IMR-90 (cell line): ENCODE results near the gene AAGAB. TPM values are rescaled to one million over a fixed set of nuclear protein-coding genes. Genes with fewer than 3 reads are reported as not detected.

Source experiments
- ATAC-seq: fragments of 200-7000 bp; cut with Tn5 transposase; 2 replicates; pipeline ENCODE4 v1.9.1; 2020; ENCODE audit warnings: low read depth, mild to moderate bottlenecking, moderate library complexity
- BruUV-seq: library from RNA; stranded (reverse); fragments of 400-500 nt; replicated peaks from 2 replicates; lab custom pipeline; 2021; lab: Mats Ljungman, UMichigan
- CTCF ChIA-PET: fragments of 300-600 bp; formaldehyde crosslinking; extraction: SDS; loops from one replicate; lab custom pipeline; 2021; ENCODE audit warnings: antibody characterized with exemption; lab: Yijun Ruan, JAX
- POLR2A ChIA-PET: fragments of 300-600 bp; sonication (Branson Sonifier 250); formaldehyde crosslinking; loops from one replicate; lab custom pipeline; 2022; ENCODE audit warnings: antibody characterized with exemption; ENCODE audit not compliant: unreplicated experiment; lab: Charles Lee
- DNase-seq: peaks from one replicate; pipeline ENCODE4 v3.0.0; 2013
- H2AFZ ChIP-seq: replicated peaks from 2 replicates; pipeline ENCODE3; 2013; ENCODE audit warnings: low read length, mild to moderate bottlenecking; ENCODE audit not compliant: poor library complexity
- H2AK5ac ChIP-seq: 2 replicates; pipeline ENCODE4 v1.6.1; 2013; ENCODE audit warnings: low read depth, low read length, inconsistent platforms
- H2AK9ac ChIP-seq: replicated peaks from 2 replicates; pipeline ENCODE3; 2013; ENCODE audit warnings: mild to moderate bottlenecking, low read depth, low read length, moderate library complexity; ENCODE audit not compliant: poor library complexity
- H2BK120ac ChIP-seq: 2 replicates; pipeline ENCODE4 v1.6.1; 2013; ENCODE audit warnings: low read depth, low read length, inconsistent platforms
- H2BK15ac ChIP-seq: 3 replicates; pipeline ENCODE4 v1.6.1; 2013; ENCODE audit warnings: low read depth, low read length, inconsistent platforms
- H2BK20ac ChIP-seq: 2 replicates; pipeline ENCODE4 v1.6.1; 2013; ENCODE audit warnings: low read depth, mild to moderate bottlenecking, inconsistent platforms, low read length, moderate library complexity
- H2BK5ac ChIP-seq: 2 replicates; pipeline ENCODE4 v1.6.1; 2013; ENCODE audit warnings: mild to moderate bottlenecking, low read depth, low read length, inconsistent platforms; ENCODE audit not compliant: poor library complexity, severe bottlenecking
- H3K14ac ChIP-seq: replicated peaks from 2 replicates; pipeline ENCODE4 v1.6.1; 2013; ENCODE audit warnings: low read depth, low read length, inconsistent platforms
- H3K18ac ChIP-seq: 2 replicates; pipeline ENCODE4 v1.6.1; 2013; ENCODE audit warnings: low read depth, low read length, control low read depth
- H3K23ac ChIP-seq: 2 replicates; pipeline ENCODE4 v1.6.1; 2013; ENCODE audit warnings: low read depth, low read length, inconsistent platforms
- H3K27ac ChIP-seq: 2 replicates; pipeline ENCODE4 v1.5.1; 2013; ENCODE audit warnings: mild to moderate bottlenecking, control low read depth, low read length; ENCODE audit not compliant: insufficient read depth
- H3K27me3 ChIP-seq: 2 replicates; pipeline ENCODE4 v1.6.1; 2013; ENCODE audit warnings: low read length; ENCODE audit not compliant: control insufficient read depth, insufficient read depth
- H3K36me3 ChIP-seq: 2 replicates; pipeline ENCODE4 v1.6.1; 2013; ENCODE audit warnings: low read length, mixed read lengths; ENCODE audit not compliant: control insufficient read depth, insufficient read depth
- H3K4ac ChIP-seq: 2 replicates; pipeline ENCODE4 v1.6.1; 2013; ENCODE audit warnings: low read depth, low read length, inconsistent platforms
- H3K4me1 ChIP-seq: 2 replicates; pipeline ENCODE4 v1.6.1; 2013; ENCODE audit warnings: low read length, mixed read lengths; ENCODE audit not compliant: control insufficient read depth, insufficient read depth
- H3K4me2 ChIP-seq: 2 replicates; pipeline ENCODE4 v1.6.1; 2013; ENCODE audit warnings: low read depth, mild to moderate bottlenecking, control low read depth, low read length, moderate library complexity
- H3K4me3 ChIP-seq: 2 replicates; pipeline ENCODE4 v1.5.1; 2013; ENCODE audit warnings: low read depth, mild to moderate bottlenecking, control low read depth, low read length, moderate library complexity; ENCODE audit not compliant: insufficient read depth
- H3K56ac ChIP-seq: 2 replicates; pipeline ENCODE4 v1.6.1; 2013; ENCODE audit warnings: low read length, inconsistent platforms; ENCODE audit not compliant: insufficient read depth; ENCODE audit errors: extremely low read depth
- H3K79me1 ChIP-seq, 2 experiments: 2 replicates each; pipeline ENCODE4 v1.6.1; 2013; ENCODE audit warnings: low read length in 2 of 2, inconsistent platforms in 1 of 2, low read depth in 1 of 2
- H3K9ac ChIP-seq: 2 replicates; pipeline ENCODE4 v1.6.1; 2013; ENCODE audit warnings: low read depth, low read length, control low read depth
- H3K9me1 ChIP-seq: 2 replicates; pipeline ENCODE4 v1.6.1; 2013; ENCODE audit warnings: low read length, inconsistent platforms; ENCODE audit not compliant: insufficient read depth
- H3K9me3 ChIP-seq: 2 replicates; pipeline ENCODE4 v1.6.1; 2013; ENCODE audit warnings: low read length; ENCODE audit not compliant: control insufficient read depth, insufficient read depth
- H4K20me1 ChIP-seq: 2 replicates; pipeline ENCODE4 v1.6.1; 2013; ENCODE audit warnings: low read length, inconsistent platforms; ENCODE audit not compliant: insufficient read depth
- H4K5ac ChIP-seq: 2 replicates; pipeline ENCODE4 v1.6.1; 2013; ENCODE audit warnings: mild to moderate bottlenecking, low read depth, low read length, control low read depth
- H4K8ac ChIP-seq, 2 experiments: 2 replicates each; pipeline ENCODE4 v1.6.1; 2013; ENCODE audit warnings: low read depth in 2 of 2, low read length in 2 of 2, control low read depth in 1 of 2, inconsistent platforms in 1 of 2
- H4K91ac ChIP-seq: 2 replicates; pipeline ENCODE4 v1.6.1; 2013; ENCODE audit warnings: low read depth, low read length, inconsistent platforms; ENCODE audit not compliant: insufficient read depth
- CHD1 ChIP-seq: IDR thresholded peaks from 2 replicates; pipeline ENCODE4 v1.6.1; 2012; ENCODE audit warnings: low read depth, low read length, improper control_type of control experiment
- FOS ChIP-seq: fragments of 150-350 bp; IDR thresholded peaks from 2 replicates; pipeline ENCODE4 v1.6.1; 2016; ENCODE audit warnings: low read depth, low read length
- MAFK ChIP-seq: IDR thresholded peaks from 2 replicates; pipeline ENCODE4 v1.6.1; 2012; ENCODE audit warnings: low read depth, low read length, improper control_type of control experiment
- MAZ ChIP-seq: IDR thresholded peaks from 2 replicates; pipeline ENCODE4 v1.6.1; 2012; ENCODE audit warnings: low read depth, mild to moderate bottlenecking, low read length, improper control_type of control experiment, moderate library complexity, borderline replicate concordance
- MXI1 ChIP-seq: IDR thresholded peaks from 2 replicates; pipeline ENCODE4 v1.6.1; 2012; ENCODE audit warnings: low read depth, mild to moderate bottlenecking, low read length, moderate library complexity, borderline replicate concordance
- RCOR1 ChIP-seq: IDR thresholded peaks from 2 replicates; pipeline ENCODE4 v1.6.1; 2012; ENCODE audit warnings: mild to moderate bottlenecking, low read length, improper control_type of control experiment; ENCODE audit not compliant: insufficient replicate concordance
- SMC3 ChIP-seq: fragments of 150-350 bp; IDR thresholded peaks from 2 replicates; pipeline ENCODE4 v1.6.1; 2016; ENCODE audit warnings: low read depth, mild to moderate bottlenecking, antibody characterized with exemption, low read length, moderate library complexity
- WGBS, 2 experiments: methylation state at CpG; one replicate each; pipeline versions ENCODE4 v1.1.5 to v1.1.7; 2013; ENCODE audit warnings: missing lambda C conversion rate in 2 of 2; ENCODE audit not compliant: insufficient read length in 1 of 2; ENCODE audit errors: extremely low coverage in 2 of 2; 5-methylcytosine and 5-hydroxymethylcytosine counted together
- dilution Hi-C: fragments of 300-500 bp; cut with HindIII; formaldehyde crosslinking; loops from one replicate; pipeline ENCODE4 v1.14.3; 2018; ENCODE audit warnings: low sequenced_read_pairs; ENCODE audit not compliant: unreplicated experiment
- in situ Hi-C: fragments of 300-500 bp; cut with MboI; formaldehyde crosslinking; loops from 3 replicates; pipeline ENCODE4 v1.14.3; 2019; ENCODE audit warnings: low sequenced_read_pairs, inconsistent platforms, mixed read lengths
- intact Hi-C: fragments of 100-400 bp; cut with micrococcal nuclease; formaldehyde crosslinking; loops from 2 replicates; pipeline ENCODE4 v1.10.0; 2022
- polyA plus RNA-seq, 3 experiments: library from polyadenylated mRNA; depleted of rRNA; stranded (reverse); fragments of >200 nt; gene quantifications; 2 replicates each; pipeline ENCODE4 v1.2.3, GENCODE V29; 2012; ENCODE audit warnings: low replicate concordance in 1 of 3
- total RNA-seq: library from RNA; depleted of rRNA; stranded (reverse); fragments of >200 nt; gene quantifications from 2 replicates; pipeline ENCODE4 v1.2.3, GENCODE V29; 2012
- TF ChIP-seq, protein P1 (sequence below): fragments of 150-350 bp; IDR thresholded peaks from 2 replicates; pipeline ENCODE4 v1.6.1; 2017; ENCODE audit warnings: mild to moderate bottlenecking, antibody characterized with exemption, low read length, low read depth
- TF ChIP-seq, protein P2 (sequence below): fragments of 150-350 bp; IDR thresholded peaks from 2 replicates; pipeline ENCODE4 v1.6.1; 2016; ENCODE audit warnings: low read depth, mild to moderate bottlenecking, low read length, moderate library complexity, borderline replicate concordance

Gene AAGAB
- total and polyA plus RNA-seq, 2 of the 4 experiments (the other 2 are of a cell fraction), result 26.1 to 69.7 TPM

DNA sequence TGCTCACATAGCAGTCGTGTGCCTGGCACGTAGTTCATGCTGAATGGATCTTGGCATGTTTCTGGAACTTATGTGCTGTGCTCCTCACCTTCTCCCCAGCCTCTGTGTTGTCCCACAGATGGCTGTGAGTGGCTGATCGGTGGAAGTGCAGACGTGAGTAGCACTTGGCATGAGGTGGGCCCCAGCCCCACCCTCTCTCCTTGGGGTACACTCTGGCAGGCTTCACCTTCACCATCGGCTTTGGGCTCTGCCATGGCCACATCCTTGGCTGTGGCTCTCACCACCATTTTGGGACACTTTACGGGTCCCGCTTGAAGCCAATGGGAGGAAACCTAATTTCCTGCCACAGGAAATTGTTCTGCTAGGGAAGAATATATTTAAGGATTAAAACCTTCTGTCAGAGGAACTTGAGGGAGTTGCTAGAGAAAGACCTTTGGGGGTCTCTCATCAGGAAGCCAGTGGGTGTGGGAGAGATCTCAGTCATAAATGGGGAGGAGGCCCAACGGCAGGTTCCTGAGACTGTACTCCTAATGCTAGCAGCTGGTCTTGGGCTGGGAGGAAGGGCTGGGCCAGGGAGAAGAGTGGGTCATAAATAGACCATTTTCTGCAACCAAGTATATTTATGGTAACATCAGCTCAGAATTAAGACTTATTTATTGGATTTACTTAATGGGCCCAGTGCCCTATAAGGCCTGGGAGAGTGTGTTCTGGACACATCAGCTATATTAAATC is 96.8 kb downstream of the AAGAB start (continued):
- TF ChIP-seq, protein P1, sequence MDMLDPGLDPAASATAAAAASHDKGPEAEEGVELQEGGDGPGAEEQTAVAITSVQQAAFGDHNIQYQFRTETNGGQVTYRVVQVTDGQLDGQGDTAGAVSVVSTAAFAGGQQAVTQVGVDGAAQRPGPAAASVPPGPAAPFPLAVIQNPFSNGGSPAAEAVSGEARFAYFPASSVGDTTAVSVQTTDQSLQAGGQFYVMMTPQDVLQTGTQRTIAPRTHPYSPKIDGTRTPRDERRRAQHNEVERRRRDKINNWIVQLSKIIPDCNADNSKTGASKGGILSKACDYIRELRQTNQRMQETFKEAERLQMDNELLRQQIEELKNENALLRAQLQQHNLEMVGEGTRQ, result no peak

DNA sequence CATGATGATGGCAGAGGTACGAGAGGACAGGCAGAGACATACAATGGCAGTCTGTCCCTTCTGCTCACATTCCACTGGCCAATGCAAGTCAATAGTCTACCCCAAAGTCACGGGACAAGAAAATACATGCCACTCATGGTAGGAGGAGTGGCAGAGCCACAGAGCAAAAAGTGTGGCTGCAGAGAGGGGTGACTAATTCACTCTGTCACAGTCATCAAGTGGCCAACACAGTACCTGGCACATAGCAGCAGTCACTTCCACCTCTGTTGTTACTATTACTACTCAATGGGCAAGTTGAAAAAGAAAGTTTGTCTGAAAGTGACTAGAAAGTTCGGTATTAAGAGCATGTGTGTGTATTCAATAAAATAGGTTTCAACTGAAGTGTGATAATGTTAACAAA is 97.6 kb downstream of the AAGAB start:
- Histone ChIP-seq H3K27ac (peak overlapping the region; percentile 27; the same call in 1 of the 2 replicates), H4K8ac (peak overlapping the region; percentile 35 to 52; a peak in 2 of 4 replicates), H2BK20ac (no peak overlapping the region), H3K4me1 (peaks cover 24% of the 10 kb centered on the region), H3K4me2 (no peak overlapping the region), H2AFZ (no peak overlapping the region), H2BK15ac (no peak overlapping the region), H3K9ac (no peak overlapping the region), H2AK9ac (peak overlapping the region; percentile 39), H2AK5ac (peak overlapping the region; percentile 87), H3K56ac (no peak overlapping the region), H3K9me1 (peaks cover 35% of the 10 kb centered on the region), H3K36me3 (peaks cover 43% of the 10 kb centered on the region), H2BK5ac (peak overlapping the region; percentile 46), H4K91ac (0 out of 2 replicates have a peak overlapping the region, but pooled peaks have one; percentile 30), H4K5ac (no peak overlapping the region), H3K23ac (peak overlapping the region; percentile 38; the same call in 1 of the 2 replicates), H2BK120ac (no peak overlapping the region), H3K79me1 (peaks cover 35 to 89% of the 10 kb centered on the region in 2 experiments), H4K20me1 (peaks cover 34% of the 10 kb centered on the region), H3K4me3 (no peak overlapping the region), H3K27me3 (no peaks in the 10 kb centered on the region), H3K4ac (0 out of 2 replicates have a peak overlapping the region, but pooled peaks have one; percentile 45), H3K14ac (peak overlapping the region; percentile 21; the same call in 1 of the 2 replicates), H3K18ac (no peak overlapping the region), H3K9me3 (no peaks in the 10 kb centered on the region; the same call in 1 of the 2 replicates)
- dilution Hi-C loops, result no loop called here
- BruUV-seq, result no TSS peak
- intact Hi-C loops, result no loop called here
- ATAC-seq, result no peak
- ChIA-PET POLR2A (no interaction called here), CTCF (no interaction called here)
- no CpG with 5 or more reads among the region's 3 CpGs for WGBS, 2 experiments
- DNase-seq, result no peak
- TF ChIP-seq RCOR1 (no peak), MAFK (no peak), MXI1 (no peak), CHD1 (no peak), SMC3 (no peak), MAZ (no peak), FOS (no peak)
- TF ChIP-seq, protein P2, sequence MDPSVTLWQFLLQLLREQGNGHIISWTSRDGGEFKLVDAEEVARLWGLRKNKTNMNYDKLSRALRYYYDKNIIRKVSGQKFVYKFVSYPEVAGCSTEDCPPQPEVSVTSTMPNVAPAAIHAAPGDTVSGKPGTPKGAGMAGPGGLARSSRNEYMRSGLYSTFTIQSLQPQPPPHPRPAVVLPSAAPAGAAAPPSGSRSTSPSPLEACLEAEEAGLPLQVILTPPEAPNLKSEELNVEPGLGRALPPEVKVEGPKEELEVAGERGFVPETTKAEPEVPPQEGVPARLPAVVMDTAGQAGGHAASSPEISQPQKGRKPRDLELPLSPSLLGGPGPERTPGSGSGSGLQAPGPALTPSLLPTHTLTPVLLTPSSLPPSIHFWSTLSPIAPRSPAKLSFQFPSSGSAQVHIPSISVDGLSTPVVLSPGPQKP, result no peak
- in situ Hi-C loops, result no loop called here
